K562 (cell line): Measurements from ENCODE around the gene LRP10. TPM values are rescaled to one million over a fixed set of nuclear protein-coding genes. Genes with fewer than 3 reads are reported as not detected.

Source experiments
- ATAC-seq: fragments of 200-7000 bp; cut with Tn5 transposase; 3 replicates; pipeline ENCODE4 v1.9.1; 2020; ENCODE audit warnings: moderate library complexity
- BruUV-seq: library from RNA; stranded (reverse); fragments of 400-500 nt; replicated peaks from 2 replicates; lab custom pipeline; 2021; lab: Mats Ljungman, UMichigan
- CTCF ChIA-PET: fragments of 300-600 bp; formaldehyde crosslinking; extraction: SDS; loops from one replicate; lab custom pipeline; 2021; ENCODE audit warnings: low intra/inter-chr PET ratio; lab: Yijun Ruan, JAX
- POLR2A ChIA-PET: fragments of 300-600, 350-650 bp; sonication (Branson Sonifier 250); formaldehyde crosslinking; extraction: SDS; loops from one replicate; lab custom pipeline; 2021; ENCODE audit warnings: antibody characterized with exemption, inconsistent platforms; lab: Yijun Ruan, JAX
- DNase-seq, 4 experiments: peaks; one replicate each; pipeline versions ENCODE4 v3.0.0 to v3.0.0-alpha.2; 2011 to 2018; ENCODE audit warnings: low spot score in 3 of 4, mixed read lengths in 3 of 4; ENCODE audit errors: extremely low read depth in 1 of 4
- FAIRE-seq: peaks from 2 replicates; lab custom pipeline; 2011; peaks lifted over from hg19 to GRCh38; lab: Jason Lieb, UNC
- H2AFZ ChIP-seq: 2 replicates; pipeline ENCODE4 v1.6.0; 2011; ENCODE audit warnings: low read depth, low read length, control low read depth, inconsistent platforms
- H3K27ac ChIP-seq: fragments of 200-600 bp; 3 replicates; pipeline ENCODE4 v1.8.0; 2011; ENCODE audit warnings: low read depth, mild to moderate bottlenecking, control low read depth, inconsistent platforms, low read length, moderate library complexity, mixed read lengths; ENCODE audit errors: extremely low read depth
- H3K27me3 ChIP-seq, 2 experiments: fragments of 300-600 bp in 1 of 2; 2 replicates in 1 of 2; 3 replicates in 1 of 2; pipeline versions ENCODE4 v1.6.0 to v1.8.0; 2011; ENCODE audit warnings: inconsistent platforms in 2 of 2, low read length in 2 of 2, mild to moderate bottlenecking in 1 of 2, mixed read lengths in 1 of 2, moderate library complexity in 1 of 2; ENCODE audit not compliant: control insufficient read depth in 2 of 2, insufficient read depth in 2 of 2
- H3K36me3 ChIP-seq: fragments of 300-600 bp; 3 replicates; pipeline ENCODE4 v1.8.0; 2011; ENCODE audit warnings: mild to moderate bottlenecking, low read length, inconsistent platforms; ENCODE audit not compliant: control insufficient read depth, insufficient read depth
- H3K4me1 ChIP-seq, 2 experiments: fragments of 200-600 bp in 1 of 2; replicated peaks in 1 of 2; 2 replicates in 1 of 2; 3 replicates in 1 of 2; pipeline versions ENCODE4 v1.5.1 to v1.8.0; 2011; ENCODE audit warnings: inconsistent platforms in 2 of 2, low read length in 2 of 2, mild to moderate bottlenecking in 1 of 2, mixed read lengths in 1 of 2, moderate library complexity in 1 of 2; ENCODE audit not compliant: control insufficient read depth in 2 of 2, insufficient read depth in 2 of 2
- H3K4me2 ChIP-seq: 2 replicates; pipeline ENCODE4 v1.6.1; 2011; ENCODE audit warnings: low read length, control low read depth, inconsistent platforms, mixed read lengths; ENCODE audit not compliant: insufficient read depth
- H3K4me3 ChIP-seq: fragments of 200-600 bp; sonication (generic), shearing (Covaris generic); 2 replicates; pipeline ENCODE4 v1.5.1; 2016; ENCODE audit warnings: control low read depth, inconsistent platforms
- H3K79me2 ChIP-seq: fragments of 200-600 bp; 3 replicates; pipeline ENCODE4 v1.8.0; 2011; ENCODE audit warnings: low read length, inconsistent platforms; ENCODE audit not compliant: control insufficient read depth, insufficient read depth
- H3K9ac ChIP-seq, 2 experiments: 2 replicates each; pipeline versions ENCODE4 v1.6.0 to v1.6.1; 2011; ENCODE audit warnings: low read depth in 2 of 2, low read length in 2 of 2, control low read depth in 1 of 2, inconsistent platforms in 1 of 2, mild to moderate bottlenecking in 1 of 2, mixed read lengths in 1 of 2; ENCODE audit not compliant: insufficient read depth in 1 of 2
- H3K9me1 ChIP-seq: one replicate; pipeline ENCODE4 v1.6.0; 2011; ENCODE audit warnings: inconsistent platforms, mild to moderate bottlenecking, low read length, moderate library complexity; ENCODE audit not compliant: control insufficient read depth, insufficient read depth
- H3K9me3 ChIP-seq: replicated peaks from 2 replicates; pipeline ENCODE4 v1.5.1; 2011; ENCODE audit warnings: low read depth, low read length, inconsistent platforms; ENCODE audit not compliant: control insufficient read depth, insufficient read depth
- H4K20me1 ChIP-seq: replicated peaks from 2 replicates; pipeline ENCODE4 v1.6.1; 2011; ENCODE audit warnings: low read length, inconsistent platforms, mixed read lengths; ENCODE audit not compliant: control insufficient read depth, insufficient read depth
- CTCF ChIP-seq, 3 experiments: IDR thresholded peaks in 2 of 3; conservative IDR thresholded peaks in 1 of 3; 2 replicates each; pipeline ENCODE4 v1.5.1; 2011 to 2012; ENCODE audit warnings: low read length in 3 of 3, mild to moderate bottlenecking in 3 of 3, control low read depth in 2 of 3, improper control_type of control experiment in 1 of 3, inconsistent platforms in 1 of 3, low read depth in 1 of 3, mixed read lengths in 1 of 3, moderate library complexity in 1 of 3; ENCODE audit not compliant: insufficient read depth in 2 of 3
- FUS ChIP-seq: fragments of 200-400 bp; formaldehyde crosslinking; optimal IDR thresholded peaks from 2 replicates; pipeline ENCODE3; 2017; ENCODE audit warnings: low read depth, low read length
- RAD21 ChIP-seq, 2 experiments: fragments of 250-450 bp in 1 of 2; fragments of 450-650 bp in 1 of 2; sonication (Bioruptor Pico) in 1 of 2; formaldehyde crosslinking in 1 of 2; IDR thresholded peaks in 1 of 2; conservative IDR thresholded peaks in 1 of 2; 2 replicates each; pipeline versions ENCODE4 v1.4.0 to v1.8.0; 2020 to 2022; ENCODE audit warnings: mild to moderate bottlenecking in 2 of 2, moderate library complexity in 1 of 2
- REST ChIP-seq, 2 experiments: fragments of 450-650 bp; formaldehyde crosslinking in 1 of 2; IDR thresholded peaks; 2 replicates each; pipeline versions ENCODE4 v1.4.0 to v1.6.1; 2014 to 2020; ENCODE audit warnings: mild to moderate bottlenecking in 2 of 2, borderline replicate concordance in 1 of 2, low read depth in 1 of 2
- SMC3 ChIP-seq: conservative IDR thresholded peaks from 2 replicates; pipeline ENCODE4 v1.6.1; 2011; ENCODE audit warnings: low read depth, low read length, improper control_type of control experiment; ENCODE audit not compliant: insufficient read depth
- WGBS: fragments of 100-300 bp; shearing (Covaris generic); methylation state at CpG from one replicate; pipeline ENCODE4 v1.1.6; 2016; ENCODE audit warnings: low coverage, mixed read lengths; ENCODE audit not compliant: insufficient coverage; ENCODE audit errors: missing lambda C conversion rate; 5-methylcytosine and 5-hydroxymethylcytosine counted together
- in situ Hi-C: fragments of 300-500 bp; cut with MboI; formaldehyde crosslinking; loops from 4 replicates; pipeline ENCODE4 v1.15.0; 2018; ENCODE audit warnings: inconsistent platforms, mixed read lengths
- intact Hi-C: fragments of 100-400 bp; cut with micrococcal nuclease; formaldehyde crosslinking; loops from 2 replicates; pipeline ENCODE4 v1.14.2; 2022
- polyA plus RNA-seq, 8 experiments: library from polyadenylated mRNA; depleted of rRNA in 4 of 8; stranded (reverse) in 5 of 8; unstranded in 3 of 8; fragments of >200 nt; fragmentation: Nextera tagmentation in 2 of 8; fragmentation: Illumina TruSeq in 1 of 8; extraction: Ambion mirVana in 2 of 8; extraction: Trizol in 1 of 8; gene quantifications; 2 replicates each; pipeline versions ENCODE4 v1.2.1 to v1.2.3, GENCODE V29; 2011 to 2014; ENCODE audit warnings: inconsistent platforms in 1 of 8, missing spikeins in 1 of 8
- total RNA-seq, 7 experiments: library from RNA; depleted of rRNA in 6 of 7; stranded (reverse); fragments of >200 nt in 6 of 7; fragmentation: Illumina TruSeq in 2 of 7; extraction: Trizol in 2 of 7; gene quantifications; 2 replicates each; pipeline versions ENCODE4 v1.2.1 to v1.2.3, GENCODE V29; 2011 to 2021; ENCODE audit warnings: low replicate concordance in 1 of 7
- TF ChIP-seq, protein P1 (sequence below): sonication (generic); formaldehyde crosslinking; IDR thresholded peaks from 2 replicates; pipeline ENCODE4 v1.8.0; 2022; ENCODE audit warnings: missing genetic modification reagents, mild to moderate bottlenecking, borderline replicate concordance

LRP10 gene
- total and polyA plus RNA-seq, 9 of the 15 experiments (the other 6 are each of a cell fraction or from before 2014, with no cell fraction given): 1.3 to 45.5 (median 10.9) TPM

- CTCF ChIA-PET: interaction anchor here (0.9 kb wide), 1 partner anchor 67 kb away, joined by 3 read pairs; no protein-coding TSS in a partner anchor
- no peaks in the 10 kb centered on the region for H3K27me3 ChIP-seq
Measured at GRCh38 chr14:22844221-22845102, 27.1 kb upstream of the LRP10 start.

More at GRCh38 chr14:22844221-22845102, 27.1 kb upstream of the LRP10 start:
- Histone ChIP-seq H3K9me1 (no peaks in the 10 kb centered on the region), H4K20me1 (no peaks in the 10 kb centered on the region), H2AFZ (no peak overlapping the region), H3K79me2 (no peaks in the 10 kb centered on the region), H3K9ac (no peak overlapping the region), H3K36me3 (no peaks in the 10 kb centered on the region), H3K9me3 (no peaks in the 10 kb centered on the region), H3K27ac (no peak overlapping the region), H3K4me1 (peaks cover 5 to 25% of the 10 kb centered on the region in 2 experiments; a peak in 2 of 5 replicates), H3K4me3 (no peak overlapping the region), H3K4me2 (no peak overlapping the region)
- 65% methylated on average over 19 of the region's 22 CpGs for WGBS
- TF ChIP-seq SMC3 (0 out of 2 replicates have a peak, but pooled peaks have one; percentile 10), RAD21 (CRISPR knock-in tag; conservative IDR thresholded peaks at IDR 0.05 in 1 of 2, IDR thresholded peaks at IDR 0.05 in 1 of 2) (peak in 1 of 2 experiments; percentile 34; a peak in 1 of 4 replicates), REST (IDR thresholded peaks at IDR 0.05; ENCODE audit: borderline replicate concordance) (peak; percentile 36; the same call in 1 of the 2 replicates), REST (CRISPR knock-in tag; IDR thresholded peaks at IDR 0.05; ENCODE audit: low read depth) (no peak), CTCF (IDR thresholded peaks at IDR 0.05 in 2 of 3, conservative IDR thresholded peaks at IDR 0.05 in 1 of 3; ENCODE audit: insufficient read depth in 2 of 3, low read depth in 1 of 3, low read length in 3 of 3) (peak; percentile 21 to 31 (median 24); a peak in 3 of 6 replicates), FUS (no peak)
- TF ChIP-seq, protein P1, sequence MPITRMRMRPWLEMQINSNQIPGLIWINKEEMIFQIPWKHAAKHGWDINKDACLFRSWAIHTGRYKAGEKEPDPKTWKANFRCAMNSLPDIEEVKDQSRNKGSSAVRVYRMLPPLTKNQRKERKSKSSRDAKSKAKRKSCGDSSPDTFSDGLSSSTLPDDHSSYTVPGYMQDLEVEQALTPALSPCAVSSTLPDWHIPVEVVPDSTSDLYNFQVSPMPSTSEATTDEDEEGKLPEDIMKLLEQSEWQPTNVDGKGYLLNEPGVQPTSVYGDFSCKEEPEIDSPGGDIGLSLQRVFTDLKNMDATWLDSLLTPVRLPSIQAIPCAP (CRISPR knock-in tag): no peak
- ATAC-seq: peak; percentile 27; the same call in 2 of the 3 replicates
- no peak for DNase-seq
- FAIRE-seq: no peak
- BruUV-seq: no TSS peak
- POLR2A ChIA-PET: interaction anchor here (0.8 to 1.1 kb wide), 2 partner anchors 17 to 70 kb away, joined by 4 to 6 read pairs; no protein-coding TSS in a partner anchor
- intact Hi-C loops (no loop called here), in situ Hi-C loops (loop anchor here (10.0 kb wide), 2 partner anchors 190 to 280 kb away; no protein-coding TSS in a partner anchor)
